ENCODE results near the gene AIFM3.
A peak's percentile ranks its signal among the peaks of the same experiment; 100 is the strongest.

Gene AIFM3

GRCh38 chr22:20991252-20992055, 24.4 kb downstream of the AIFM3 start:
- no peak for DNase-seq (ENCODE audit: low spot score)

DNA sequence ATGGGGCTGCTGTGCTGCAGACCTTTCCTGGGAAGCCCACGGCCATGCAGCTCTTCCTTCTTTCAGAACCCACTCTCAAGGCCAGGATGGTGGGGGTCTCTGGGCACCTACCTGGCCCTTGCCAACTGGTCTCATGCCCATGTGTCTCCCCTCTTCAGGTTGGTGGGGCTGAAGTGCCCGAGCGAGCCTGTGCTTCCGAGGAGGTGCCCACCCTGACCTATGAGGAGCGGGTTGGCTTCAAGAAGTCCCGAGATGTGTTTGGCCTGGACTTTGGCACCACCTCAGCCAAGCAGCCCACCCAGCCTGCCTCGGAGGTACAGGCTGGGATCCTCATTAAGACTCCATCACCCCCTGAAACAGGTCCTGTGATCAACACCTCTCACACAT, 25.0 kb downstream of the AIFM3 start:
- no peak for DNase-seq (ENCODE audit: low spot score)

- DNase-seq (ENCODE audit: low spot score): no peak
Measured at GRCh38 chr22:20992456-20993303, 25.6 kb downstream of the AIFM3 start.

- DNase-seq (ENCODE audit: low spot score): no peak
Measured at GRCh38 chr22:20993304-20994127, 26.5 kb downstream of the AIFM3 start.

DNA sequence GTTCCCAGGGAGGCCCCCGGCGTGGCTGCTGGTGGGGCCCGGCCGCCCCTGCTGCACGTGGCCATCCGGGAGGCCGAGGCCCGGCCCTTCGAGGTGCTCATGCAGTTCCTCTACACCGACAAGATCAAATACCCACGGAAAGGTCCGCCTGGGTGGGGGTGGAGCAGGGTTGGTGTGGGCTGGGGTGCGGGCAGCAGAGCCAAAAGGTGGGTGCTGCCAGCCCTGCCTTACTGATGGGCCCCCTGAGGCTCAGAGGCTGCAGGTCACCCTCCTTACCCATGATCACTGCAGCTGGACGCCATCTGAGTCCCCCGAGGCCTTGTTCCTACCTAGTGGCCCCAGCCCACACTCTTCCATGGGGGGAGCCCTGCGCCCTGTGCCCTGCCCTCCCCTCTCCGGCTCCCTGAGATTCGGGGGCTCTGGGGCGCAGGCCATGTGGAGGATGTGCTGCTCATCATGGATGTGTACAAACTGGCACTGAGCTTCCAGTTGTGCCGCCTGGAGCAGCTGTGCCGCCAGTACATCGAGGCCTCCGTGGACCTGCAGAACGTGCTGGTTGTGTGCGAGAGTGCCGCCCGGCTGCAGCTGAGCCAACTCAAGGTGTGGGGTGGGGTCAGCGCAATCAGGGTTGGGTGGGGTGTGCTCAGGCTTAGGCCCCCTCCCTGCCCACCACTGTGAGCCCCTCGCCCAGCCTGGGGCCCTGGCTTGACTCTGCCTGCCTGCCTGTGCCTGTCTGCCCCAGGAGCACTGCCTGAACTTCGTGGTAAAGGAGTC, 27.3 kb downstream of the AIFM3 start:
- DNase-seq (ENCODE audit: low spot score): no peak

DNA sequence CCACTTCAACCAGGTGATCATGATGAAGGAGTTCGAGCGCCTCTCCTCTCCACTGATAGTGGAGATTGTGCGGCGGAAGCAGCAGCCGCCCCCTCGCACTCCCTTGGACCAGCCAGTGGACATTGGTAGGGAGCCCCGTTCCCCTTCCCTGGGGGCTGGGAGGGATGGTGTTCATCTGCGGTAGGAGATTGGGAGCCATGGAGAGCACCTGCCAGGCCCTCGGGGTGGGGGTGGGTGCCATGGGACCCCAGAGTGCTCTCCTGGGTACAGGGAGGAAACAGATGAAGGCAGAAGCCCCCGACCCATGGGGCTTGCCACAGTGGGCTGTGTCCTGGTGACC, 27.8 kb downstream of the AIFM3 start:
- no peak for DNase-seq (ENCODE audit: low spot score)

- DNase-seq (ENCODE audit: low spot score): no peak
Measured at GRCh38 chr22:20995329-20996030, 28.4 kb downstream of the AIFM3 start.

- DNase-seq (ENCODE audit: low spot score): no peak
Measured at GRCh38 chr22:20996031-20996410, 29.0 kb downstream of the AIFM3 start.

- DNase-seq (ENCODE audit: low spot score): no peak
Measured at GRCh38 chr22:20996598-20997535, 29.8 kb downstream of the AIFM3 start.

DNA sequence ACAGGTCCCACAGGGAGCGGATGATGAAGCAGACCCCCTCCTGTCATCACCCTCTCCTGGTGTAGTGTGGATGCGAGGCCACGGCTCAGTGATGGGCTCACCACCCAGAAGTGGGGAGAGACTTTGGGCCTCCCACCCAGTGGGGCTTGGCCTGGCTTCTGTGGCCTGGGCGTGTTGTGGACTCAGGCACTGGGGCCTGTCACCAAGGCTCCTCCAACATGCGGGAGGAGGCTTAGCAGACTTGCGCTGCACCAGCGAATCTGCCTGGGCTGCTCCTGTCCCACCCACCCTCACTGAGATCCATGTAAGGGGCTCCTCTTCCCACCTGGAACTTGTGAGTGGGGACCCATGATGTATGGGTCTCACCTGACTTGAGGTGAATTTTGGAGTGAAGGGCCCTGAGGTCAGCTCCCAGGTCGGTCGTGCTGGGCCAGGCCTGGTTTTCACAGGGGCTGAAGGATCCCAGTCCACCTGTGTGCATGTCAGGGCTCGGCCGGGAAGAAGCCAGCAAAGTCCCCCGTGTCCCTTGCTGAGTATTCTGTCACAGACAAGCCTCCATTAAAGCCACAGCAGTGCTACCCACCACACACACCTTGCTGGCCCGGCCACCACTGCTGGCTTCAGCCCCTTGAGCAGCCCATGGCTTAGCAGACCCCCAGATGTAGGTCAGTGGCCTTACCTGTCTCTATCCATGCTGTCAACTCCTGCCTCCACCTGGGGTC, 30.6 kb downstream of the AIFM3 start:
- no peak for DNase-seq (ENCODE audit: low spot score)

DNA sequence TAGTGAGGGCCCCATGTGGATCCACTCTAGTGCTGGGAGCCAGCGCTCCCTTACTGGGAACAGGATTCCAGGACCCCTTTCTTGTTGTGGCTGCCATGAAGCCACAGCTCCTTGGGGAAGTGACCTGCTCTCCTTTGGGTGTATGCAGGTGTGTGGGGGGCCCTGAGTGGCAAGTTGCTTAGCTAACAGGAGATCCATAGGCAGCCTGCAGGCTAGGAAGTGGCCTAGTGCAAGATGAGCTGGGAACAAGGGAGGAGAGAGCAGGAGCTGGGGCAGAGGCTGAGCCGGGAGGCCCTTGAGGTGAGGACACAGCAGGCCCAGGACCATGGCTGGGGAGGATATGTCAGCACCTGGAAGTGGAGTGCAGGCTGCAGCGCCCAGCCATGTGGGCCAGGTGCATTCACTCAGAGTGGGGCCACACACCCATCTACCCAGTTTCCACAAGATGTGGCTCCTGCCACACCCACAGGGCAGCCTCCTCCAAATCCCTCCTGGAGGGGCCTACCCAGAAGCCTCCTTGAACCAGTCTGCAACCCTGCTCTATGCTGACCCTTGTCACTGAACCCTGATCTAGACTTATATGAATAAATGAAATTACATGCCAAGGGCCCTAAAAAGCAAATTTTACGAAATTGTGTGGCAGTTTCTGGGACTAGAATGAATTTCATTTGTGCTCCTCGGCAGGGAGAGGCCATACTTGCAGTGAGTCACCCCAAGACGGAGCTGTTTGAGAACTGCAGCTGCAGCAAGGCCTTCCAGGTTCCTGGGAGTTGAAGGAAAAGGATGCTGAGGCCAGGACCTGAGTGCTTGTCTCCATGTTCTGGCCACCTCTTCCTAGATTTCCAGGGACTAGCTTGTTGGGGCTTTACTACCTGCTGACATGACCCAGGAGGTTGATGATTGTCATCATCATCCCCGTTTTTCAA, 31.6 kb downstream of the AIFM3 start:
- no peak for DNase-seq (ENCODE audit: low spot score)

DNA sequence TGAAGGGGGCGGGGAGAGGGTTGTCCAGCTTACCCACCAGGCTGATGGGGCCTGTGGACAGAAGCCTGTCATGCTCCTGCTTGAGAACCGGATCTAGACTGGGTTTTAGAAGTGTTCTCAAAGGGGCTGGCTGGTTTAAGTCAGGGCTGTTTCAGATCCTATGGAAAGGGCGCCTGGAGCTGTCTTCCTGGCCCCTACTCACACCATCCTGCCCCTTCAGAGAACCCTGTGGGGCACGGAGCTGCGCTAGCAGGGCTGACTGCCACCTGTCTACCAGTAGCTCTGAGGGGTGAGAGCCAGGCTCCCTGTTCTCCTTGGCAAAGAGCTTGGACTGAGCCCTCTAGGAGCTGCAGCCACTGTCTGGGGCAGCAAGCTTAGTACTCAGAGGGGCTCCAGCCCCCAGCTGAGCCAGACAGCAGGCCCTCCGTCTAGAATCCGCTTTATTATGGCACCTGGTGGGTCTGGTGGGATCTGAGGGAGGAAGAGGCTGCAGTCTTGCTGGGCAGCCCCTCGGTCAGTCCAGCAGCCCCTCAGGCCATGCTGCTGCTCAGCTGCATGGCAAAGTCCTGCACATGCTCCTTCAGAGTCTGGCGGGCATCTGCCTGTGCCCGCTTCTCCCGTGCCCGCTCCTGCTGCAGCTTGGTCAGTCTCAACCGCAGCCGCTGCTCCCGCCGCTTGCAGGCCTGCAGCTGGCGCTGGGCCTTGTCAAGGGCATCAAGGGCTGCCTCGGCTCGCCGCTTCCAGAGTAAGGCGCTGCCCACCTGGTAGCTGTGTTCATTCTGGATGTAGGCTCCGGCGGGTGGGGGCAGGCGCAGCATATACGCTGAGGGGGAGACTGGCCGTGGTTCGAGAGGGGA, 32.5 kb downstream of the AIFM3 start:
- DNase-seq (ENCODE audit: low spot score): no peak

- no peak for DNase-seq (ENCODE audit: low spot score)
Measured at GRCh38 chr22:21000207-21000986, 33.3 kb downstream of the AIFM3 start.

- DNase-seq (ENCODE audit: low spot score): no peak
Measured at GRCh38 chr22:21000987-21001600, 34.0 kb downstream of the AIFM3 start.

- peak; percentile 98 for DNase-seq (ENCODE audit: low spot score)
Measured at GRCh38 chr22:21001601-21002325, 34.7 kb downstream of the AIFM3 start, which contains the start of gene THAP7. Gene THAP7, minus strand, starts transcription at chr22:21002118. Its CDS starts 207 bp downstream, at chr22:21001911.

Measured in left forelimb (tissue), 1 donor.